ENCODE data around the gene ITLN2. TPM values are rescaled to one million over a fixed set of nuclear protein-coding genes. Genes with fewer than 3 reads are reported as not detected.
"Not testable (repeated sequence)": the region's sequence is repeated elsewhere in the genome, so short reads cannot be mapped to it uniquely, and the experiment has no call there.

Gene ITLN2
- total and polyA plus RNA-seq, 10 of the 15 experiments (the other 5 are each of a cell fraction or from before 2014, with no cell fraction given) = not detected

- RAD21 ChIA-PET (ENCODE audit: unreplicated experiment) = not testable (repeated sequence)
Observed at GRCh38 chr1:160902251-160902650, 52.4 kb downstream of the ITLN2 start.

GRCh38 chr1:160901768-160902167, 52.8 kb downstream of the ITLN2 start:
- Histone ChIP-seq H3K27ac (ENCODE audit: control insufficient read depth, insufficient read depth) (no peak overlapping the region), H3K9me3 (replicated peaks; ENCODE audit: control insufficient read depth, insufficient read depth, low read length) (no peaks in the 10 kb centered on the region), H3K36me3 (ENCODE audit: control insufficient read depth in 2 of 2, insufficient read depth in 2 of 2, low read length in 1 of 2) (no peaks in the 10 kb centered on the region), H3K4me3 (no peak overlapping the region), H3K4me2 (ENCODE audit: control insufficient read depth, insufficient read depth) (no peak overlapping the region), H3K9ac (ENCODE audit: control insufficient read depth, insufficient read depth, low read length) (no peak overlapping the region), H2AFZ (ENCODE audit: control insufficient read depth, low read depth, low read length) (no peak overlapping the region), H3K4me1 (ENCODE audit: control insufficient read depth, insufficient read depth, low read length) (no peaks in the 10 kb centered on the region), H4K20me1 (ENCODE audit: control insufficient read depth, insufficient read depth) (no peaks in the 10 kb centered on the region), H3K79me2 (ENCODE audit: control insufficient read depth, insufficient read depth, low read length) (no peaks in the 10 kb centered on the region), H3K27me3 (replicated peaks in 1 of 2; ENCODE audit: control insufficient read depth in 2 of 2, insufficient read depth in 2 of 2, low read length in 1 of 2) (no peaks in the 10 kb centered on the region; a peak in 1 of 4 replicates)
- in situ Hi-C loops (cut with MboI) (no loop called here), intact Hi-C loops (cut with micrococcal nuclease; ENCODE audit: unreplicated experiment) (no loop called here)
- no peak for TF ChIP-seq SREBF2 (IDR thresholded peaks at IDR 0.05; ENCODE audit: low read length)
- no peak for TF ChIP-seq RBBP5 (conservative IDR thresholded peaks at IDR 0.05)
- TF ChIP-seq ZZZ3 (IDR thresholded peaks at IDR 0.05; ENCODE audit: control insufficient read depth, insufficient read length, low read depth) = no peak
- TF ChIP-seq, protein P1, sequence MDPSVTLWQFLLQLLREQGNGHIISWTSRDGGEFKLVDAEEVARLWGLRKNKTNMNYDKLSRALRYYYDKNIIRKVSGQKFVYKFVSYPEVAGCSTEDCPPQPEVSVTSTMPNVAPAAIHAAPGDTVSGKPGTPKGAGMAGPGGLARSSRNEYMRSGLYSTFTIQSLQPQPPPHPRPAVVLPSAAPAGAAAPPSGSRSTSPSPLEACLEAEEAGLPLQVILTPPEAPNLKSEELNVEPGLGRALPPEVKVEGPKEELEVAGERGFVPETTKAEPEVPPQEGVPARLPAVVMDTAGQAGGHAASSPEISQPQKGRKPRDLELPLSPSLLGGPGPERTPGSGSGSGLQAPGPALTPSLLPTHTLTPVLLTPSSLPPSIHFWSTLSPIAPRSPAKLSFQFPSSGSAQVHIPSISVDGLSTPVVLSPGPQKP (IDR thresholded peaks at IDR 0.05; ENCODE audit: low read depth, low read length) = no peak
- no peak for TF ChIP-seq ASH2L (IDR thresholded peaks at IDR 0.05; ENCODE audit: borderline replicate concordance, low read depth)
- FAIRE-seq = no peak
- ChIA-PET CTCF (no interaction called here), SMC1A (ENCODE audit: uncharacterized antibody, unreplicated experiment) (no interaction called here), RAD21 (ENCODE audit: unreplicated experiment) (no interaction called here), POLR2A (no interaction called here)
- no TSS peak for BruUV-seq (replicated peaks)
- whole genome bisulfite sequencing (ENCODE audit: insufficient coverage, insufficient replicate concordance, low lambda C conversion rate, missing lambda C conversion rate) = 47% methylated on average over 2 of the region's 2 CpGs
- ATAC-seq = no peak
- no peak for DNase-seq (ENCODE audit: low read depth, low spot score)

More at GRCh38 chr1:160902251-160902650, 52.4 kb downstream of the ITLN2 start:
- ATAC-seq; H3K4me3 ChIP-seq; BruUV-seq (replicated peaks); H3K27ac ChIP-seq (ENCODE audit: control insufficient read depth, insufficient read depth); H3K79me2 ChIP-seq (ENCODE audit: control insufficient read depth, insufficient read depth, low read length); H3K9ac ChIP-seq (ENCODE audit: control insufficient read depth, insufficient read depth, low read length); SMC1A ChIA-PET (ENCODE audit: uncharacterized antibody, unreplicated experiment); CTCF ChIA-PET; POLR2A ChIA-PET; H4K20me1 ChIP-seq (ENCODE audit: control insufficient read depth, insufficient read depth); H3K4me2 ChIP-seq (ENCODE audit: control insufficient read depth, insufficient read depth); H3K4me1 ChIP-seq (ENCODE audit: control insufficient read depth, insufficient read depth, low read length); DNase-seq (ENCODE audit: low read depth, low spot score); H2AFZ ChIP-seq (ENCODE audit: control insufficient read depth, low read depth, low read length); H3K36me3 ChIP-seq (ENCODE audit: control insufficient read depth in 2 of 2, insufficient read depth in 2 of 2, low read length in 1 of 2); H3K9me3 ChIP-seq (replicated peaks; ENCODE audit: control insufficient read depth, insufficient read depth, low read length); H3K27me3 ChIP-seq (replicated peaks in 1 of 2; ENCODE audit: control insufficient read depth in 2 of 2, insufficient read depth in 2 of 2, low read length in 1 of 2); FAIRE-seq; in situ Hi-C loops (cut with MboI); intact Hi-C loops (cut with micrococcal nuclease; ENCODE audit: unreplicated experiment): not testable (repeated sequence)
- 22% methylated on average over 1 of the region's 1 CpG for WGBS (ENCODE audit: insufficient coverage, insufficient replicate concordance, low lambda C conversion rate, missing lambda C conversion rate)

DNA sequence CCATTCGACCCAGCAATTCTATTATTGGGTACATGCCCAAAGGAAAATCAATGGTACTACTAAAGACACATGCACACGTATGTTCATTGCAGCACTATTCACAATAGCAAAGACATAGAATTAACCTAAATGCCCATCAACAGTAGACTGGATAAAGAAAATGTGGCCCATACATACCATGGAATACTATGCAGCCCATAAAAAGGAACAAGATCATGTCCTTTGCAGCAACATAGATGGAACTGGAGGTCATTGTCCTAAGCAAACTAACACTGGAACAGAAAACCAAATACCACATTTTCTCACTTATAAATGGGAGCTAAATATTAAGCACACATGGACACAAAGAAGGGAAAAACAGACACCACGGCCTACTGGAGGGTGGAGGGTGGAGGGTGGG, 53.9 kb downstream of the ITLN2 start:
- H3K36me3 ChIP-seq (ENCODE audit: control insufficient read depth in 2 of 2, insufficient read depth in 2 of 2, low read length in 1 of 2); RAD21 ChIA-PET (ENCODE audit: unreplicated experiment); in situ Hi-C loops (cut with MboI); H3K9ac ChIP-seq (ENCODE audit: control insufficient read depth, insufficient read depth, low read length); POLR2A ChIA-PET; H3K4me2 ChIP-seq (ENCODE audit: control insufficient read depth, insufficient read depth); SMC1A ChIA-PET (ENCODE audit: uncharacterized antibody, unreplicated experiment); H3K4me1 ChIP-seq (ENCODE audit: control insufficient read depth, insufficient read depth, low read length); H3K27me3 ChIP-seq (replicated peaks in 1 of 2; ENCODE audit: control insufficient read depth in 2 of 2, insufficient read depth in 2 of 2, low read length in 1 of 2); CTCF ChIA-PET; ATAC-seq; DNase-seq (ENCODE audit: low read depth, low spot score); H4K20me1 ChIP-seq (ENCODE audit: control insufficient read depth, insufficient read depth); intact Hi-C loops (cut with micrococcal nuclease; ENCODE audit: unreplicated experiment); H3K9me3 ChIP-seq (replicated peaks; ENCODE audit: control insufficient read depth, insufficient read depth, low read length); H3K27ac ChIP-seq (ENCODE audit: control insufficient read depth, insufficient read depth); FAIRE-seq; H3K79me2 ChIP-seq (ENCODE audit: control insufficient read depth, insufficient read depth, low read length); H2AFZ ChIP-seq (ENCODE audit: control insufficient read depth, low read depth, low read length); H3K4me3 ChIP-seq; BruUV-seq (replicated peaks): not testable (repeated sequence)
- WGBS (ENCODE audit: insufficient coverage, insufficient replicate concordance, low lambda C conversion rate, missing lambda C conversion rate) = 13% methylated on average over 3 of the region's 3 CpGs
